Stimulated activated CD4-positive, alpha-beta T cell treated with anti-CD3 and anti-CD28 coated beads, Interleukin-15, amount 100 ng/mL, for 24 hours (primary cell): ENCODE data around the gene ATP1B2.
"Not testable (repeated sequence)": the region's sequence is repeated elsewhere in the genome, so short reads cannot be mapped to it uniquely, and the experiment has no call there.

Source experiments
- DNase-seq: peaks from one replicate; pipeline ENCODE4 v3.0.0-alpha.2; 2020

ATP1B2 gene

GRCh38 chr17:7636163-7636562 is 14.6 kb upstream of the ATP1B2 start:
- DNase-seq, result no peak

- DNase-seq, result no peak
These were observed 9.9 kb upstream of the ATP1B2 start for GRCh38 chr17:7640783-7641182.

DNA sequence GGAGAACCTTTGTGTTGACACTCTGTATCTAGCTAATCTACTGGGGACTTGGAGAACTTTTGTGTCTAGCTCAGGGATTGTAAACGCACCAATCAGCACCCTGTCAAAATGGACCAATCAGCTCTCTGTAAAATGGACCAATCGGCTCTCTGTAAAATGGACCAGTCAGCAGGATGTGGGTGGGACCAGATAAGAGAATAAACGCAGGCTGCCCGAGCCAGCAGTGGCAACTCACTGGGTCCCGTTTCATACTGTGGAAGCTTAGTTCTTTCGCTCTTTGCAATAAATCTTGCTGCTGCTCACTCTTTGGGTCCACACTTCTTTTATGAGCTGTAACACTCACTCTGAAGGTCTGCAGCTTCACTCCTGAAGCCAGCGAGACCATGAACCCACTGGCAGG is 9.1 kb upstream of the ATP1B2 start:
- DNase-seq, result not testable (repeated sequence)

DNA sequence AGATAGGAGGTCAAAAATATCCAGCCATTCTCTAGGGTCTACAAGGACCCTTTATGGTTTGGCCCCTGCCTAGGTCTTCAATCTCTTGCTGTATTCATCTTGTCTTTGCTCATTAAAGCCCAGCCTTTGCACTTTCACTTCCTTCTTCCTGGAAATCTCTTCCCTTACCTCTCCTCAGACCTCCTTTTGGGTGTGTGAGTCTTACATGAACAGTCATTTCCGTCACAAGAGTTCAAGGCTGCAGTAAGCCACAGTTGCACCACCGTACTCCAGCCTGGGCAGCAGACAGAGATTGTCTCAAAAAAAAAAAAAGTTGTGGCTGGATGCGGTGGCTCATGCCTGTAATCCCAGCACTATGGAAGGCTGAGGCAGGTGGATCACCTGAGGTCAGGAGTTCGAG is 6.0 kb upstream of the ATP1B2 start:
- no peak for DNase-seq

DNA sequence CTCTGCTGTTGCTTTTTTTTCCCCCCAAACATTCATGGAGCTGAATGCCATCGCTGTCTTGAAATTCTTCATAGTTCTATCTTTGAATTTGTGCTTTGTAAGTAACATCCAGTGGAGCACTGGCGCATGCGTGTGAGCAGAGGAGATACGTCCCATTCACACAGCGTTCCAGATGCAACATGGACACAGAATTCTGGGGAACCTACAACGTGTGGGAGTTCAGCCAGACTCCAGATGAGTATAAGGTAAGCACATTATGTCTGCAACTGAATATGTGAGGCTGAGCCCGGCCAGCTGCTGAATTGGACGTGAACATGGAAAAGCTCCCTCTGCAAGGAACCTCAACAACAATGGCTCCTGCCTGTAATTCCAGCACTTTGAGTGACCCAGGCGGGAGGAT is 4.3 kb upstream of the ATP1B2 start:
- no peak for DNase-seq

GRCh38 chr17:7647018-7647417 is 3.7 kb upstream of the ATP1B2 start:
- no peak for DNase-seq

DNA sequence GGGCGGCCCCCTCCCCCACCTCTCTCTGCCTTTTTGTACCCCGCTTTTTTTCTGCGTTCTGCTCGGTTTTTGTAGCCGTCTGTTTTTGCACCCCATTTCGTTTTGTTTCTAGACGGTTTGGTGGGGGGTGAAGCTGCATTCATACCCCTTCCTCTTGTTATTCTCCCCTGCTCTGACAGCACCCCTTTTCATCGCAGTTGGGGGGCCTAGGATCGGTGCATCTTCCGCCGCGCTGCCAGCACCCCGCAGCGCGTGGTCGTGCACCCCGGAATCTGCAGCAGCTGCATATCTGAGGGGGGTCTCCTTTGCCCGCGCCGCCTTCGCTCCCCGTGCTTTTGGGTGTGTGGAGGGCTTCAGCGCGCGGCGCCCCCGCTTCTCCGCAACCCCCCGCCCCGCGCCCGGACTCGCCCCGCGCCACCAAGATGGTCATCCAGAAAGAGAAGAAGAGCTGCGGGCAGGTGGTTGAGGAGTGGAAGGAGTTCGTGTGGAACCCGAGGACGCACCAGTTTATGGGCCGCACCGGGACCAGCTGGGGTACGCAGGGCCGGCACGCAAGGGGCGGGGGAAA is 455 bp downstream of the ATP1B2 start:
- no peak for DNase-seq

GRCh38 chr17:7651665-7652387 is 1.1 kb downstream of the ATP1B2 start:
- DNase-seq, result no peak

DNA sequence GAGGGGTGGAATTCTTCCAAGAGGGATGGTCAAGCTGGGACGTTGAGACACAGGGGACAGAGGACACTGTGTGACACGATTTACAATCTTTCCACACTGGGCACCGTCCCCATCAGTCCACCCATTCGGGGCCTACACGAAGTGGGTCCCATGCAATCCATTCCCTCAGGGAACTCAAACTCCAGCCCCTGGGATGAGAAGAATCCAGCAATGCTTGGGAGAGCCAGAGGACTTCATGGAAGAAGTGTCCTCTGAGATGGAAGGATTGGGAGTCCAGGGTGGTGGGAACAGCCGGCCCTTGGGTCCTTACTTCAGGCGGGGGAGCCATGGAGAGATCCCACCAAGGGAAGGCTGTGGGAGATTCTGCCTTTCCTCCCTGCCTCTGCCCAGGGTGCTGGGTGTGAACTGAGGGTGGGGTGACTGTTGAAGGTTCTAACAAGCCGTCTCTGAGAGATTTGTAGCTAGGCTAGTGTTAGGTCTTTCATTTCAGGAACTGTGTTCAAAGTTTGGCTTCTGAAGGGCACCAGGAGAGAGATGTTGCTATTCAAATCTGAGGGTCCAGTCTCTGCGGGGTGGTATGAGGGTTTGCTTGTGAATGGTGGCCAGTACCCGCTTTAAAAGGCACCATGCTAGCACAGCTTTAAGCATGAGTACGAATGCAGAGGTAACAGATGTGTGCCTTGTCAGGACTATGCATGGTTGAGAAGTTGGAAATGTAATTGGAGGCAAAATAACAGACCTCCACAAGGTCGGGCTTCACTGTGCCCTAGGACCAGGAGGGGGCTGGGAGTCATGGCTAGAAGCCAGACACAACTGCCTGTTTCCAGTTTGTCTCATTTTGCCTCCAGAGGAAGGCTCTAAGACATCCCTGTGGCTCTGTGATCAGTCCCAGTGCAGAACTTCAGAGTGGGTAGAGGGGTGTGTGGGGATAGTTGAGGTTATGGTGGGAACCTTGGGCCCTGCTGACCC is 1.9 kb downstream of the ATP1B2 start:
- no peak for DNase-seq

GRCh38 chr17:7654832-7655540 is 4.3 kb downstream of the ATP1B2 start:
- no peak for DNase-seq

DNA sequence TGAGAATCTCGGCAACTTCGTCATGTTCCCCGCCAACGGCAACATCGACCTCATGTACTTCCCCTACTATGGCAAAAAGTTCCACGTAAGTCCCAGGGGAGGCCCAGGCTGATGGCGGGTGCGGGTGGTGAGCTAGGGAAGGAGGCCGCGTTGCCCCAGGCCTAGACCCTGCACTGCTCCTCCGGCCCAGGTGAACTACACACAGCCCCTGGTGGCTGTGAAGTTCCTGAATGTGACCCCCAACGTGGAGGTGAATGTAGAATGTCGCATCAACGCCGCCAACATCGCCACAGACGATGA is 4.8 kb downstream of the ATP1B2 start:
- DNase-seq, result no peak

DNA sequence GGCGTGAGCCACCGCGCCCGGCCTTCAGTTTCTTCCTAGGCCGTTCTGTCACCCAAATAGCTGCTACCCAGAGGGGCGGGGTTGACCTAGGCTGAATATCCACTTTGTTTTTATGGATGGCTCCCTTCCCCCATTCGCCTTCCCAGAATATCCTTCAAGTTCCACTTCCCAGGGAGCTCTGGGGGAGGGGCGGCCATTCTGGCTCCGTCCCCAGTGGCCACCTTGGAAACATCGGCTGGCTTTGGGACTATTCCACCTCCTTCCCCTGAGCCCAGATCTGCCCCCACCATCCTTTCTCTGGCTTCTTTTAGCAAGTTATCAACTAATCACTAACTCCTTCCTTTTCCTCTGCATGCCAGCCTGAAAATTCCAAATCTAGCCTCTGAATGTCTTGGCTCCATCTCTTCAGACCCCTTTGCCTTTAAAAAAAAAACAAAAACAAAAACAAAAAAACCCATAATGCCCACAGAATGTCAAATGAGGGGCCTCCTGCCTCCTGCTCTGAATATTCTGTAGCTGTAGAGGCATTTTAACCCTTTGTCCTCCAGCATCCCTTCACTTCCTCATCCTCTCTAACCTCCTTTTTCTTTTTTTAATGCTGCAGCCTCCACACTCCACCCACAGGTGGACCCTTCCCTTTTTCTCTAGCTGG is 6.4 kb downstream of the ATP1B2 start:
- DNase-seq, result no peak

DNA sequence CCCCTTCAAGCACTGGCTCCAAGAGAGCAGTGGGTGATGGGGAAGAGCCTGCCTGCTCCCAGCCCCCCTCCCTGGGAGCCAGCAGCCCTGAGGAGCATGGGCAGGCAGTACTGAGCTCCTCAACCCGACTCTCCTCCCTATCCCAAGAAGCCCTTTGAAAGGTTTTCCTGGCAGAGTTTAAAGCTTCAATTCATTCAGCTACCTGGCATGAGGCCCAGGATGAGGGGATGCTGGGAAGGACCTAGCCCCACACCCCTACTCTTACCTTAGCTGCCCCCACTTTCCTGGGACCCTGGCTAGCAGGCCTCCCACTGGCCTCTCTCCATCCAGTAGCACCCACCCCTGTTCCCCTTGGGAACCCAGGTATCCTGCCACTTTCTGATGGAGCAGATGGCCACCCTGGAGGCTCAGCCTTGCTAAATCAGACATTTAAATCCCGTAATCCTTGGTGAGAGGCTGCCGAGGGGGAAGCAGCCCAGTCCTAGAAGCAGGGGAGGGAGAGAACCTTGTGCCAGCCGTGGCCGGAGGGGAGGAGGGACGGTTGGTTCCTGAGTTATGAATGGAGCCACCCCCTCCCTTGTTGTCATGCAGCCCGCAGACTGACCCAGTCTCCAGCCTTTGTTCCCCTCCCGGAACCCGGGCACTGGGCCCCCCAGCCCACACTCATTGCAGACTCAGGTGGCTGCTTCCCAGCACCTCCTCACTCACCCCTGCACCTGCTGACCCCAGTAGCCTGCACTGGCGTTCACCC is 17.1 kb downstream of the ATP1B2 start:
- DNase-seq, result no peak

DNA sequence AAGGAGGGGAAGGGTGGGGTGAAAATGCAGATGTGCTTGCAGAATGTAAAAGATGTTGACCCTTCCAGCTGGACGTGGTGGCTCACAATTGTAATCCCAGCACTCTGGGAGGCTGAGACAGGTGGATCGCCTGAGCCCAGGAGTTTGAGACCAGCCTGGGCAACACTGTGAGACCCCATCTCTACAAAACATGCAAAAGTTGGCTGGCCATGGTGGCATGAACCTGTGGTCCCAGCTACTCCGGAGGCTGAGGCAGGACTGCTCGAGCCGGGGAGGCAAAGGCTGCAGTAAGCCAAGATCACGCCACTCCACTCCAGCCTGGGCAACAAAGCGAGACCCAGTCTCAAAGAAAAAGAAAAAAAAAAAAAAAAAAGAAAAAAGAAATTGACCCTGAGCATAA is 17.8 kb downstream of the ATP1B2 start:
- no peak for DNase-seq

- DNase-seq, result peak; percentile 67
These were observed 22.5 kb downstream of the ATP1B2 start for GRCh38 chr17:7673239-7673638.

GRCh38 chr17:7674934-7675333 is 24.2 kb downstream of the ATP1B2 start:
- DNase-seq, result no peak

GRCh38 chr17:7676533-7676932 is 25.8 kb downstream of the ATP1B2 start:
- no peak for DNase-seq

GRCh38 chr17:7677388-7678067 is 26.8 kb downstream of the ATP1B2 start:
- no peak for DNase-seq

DNA sequence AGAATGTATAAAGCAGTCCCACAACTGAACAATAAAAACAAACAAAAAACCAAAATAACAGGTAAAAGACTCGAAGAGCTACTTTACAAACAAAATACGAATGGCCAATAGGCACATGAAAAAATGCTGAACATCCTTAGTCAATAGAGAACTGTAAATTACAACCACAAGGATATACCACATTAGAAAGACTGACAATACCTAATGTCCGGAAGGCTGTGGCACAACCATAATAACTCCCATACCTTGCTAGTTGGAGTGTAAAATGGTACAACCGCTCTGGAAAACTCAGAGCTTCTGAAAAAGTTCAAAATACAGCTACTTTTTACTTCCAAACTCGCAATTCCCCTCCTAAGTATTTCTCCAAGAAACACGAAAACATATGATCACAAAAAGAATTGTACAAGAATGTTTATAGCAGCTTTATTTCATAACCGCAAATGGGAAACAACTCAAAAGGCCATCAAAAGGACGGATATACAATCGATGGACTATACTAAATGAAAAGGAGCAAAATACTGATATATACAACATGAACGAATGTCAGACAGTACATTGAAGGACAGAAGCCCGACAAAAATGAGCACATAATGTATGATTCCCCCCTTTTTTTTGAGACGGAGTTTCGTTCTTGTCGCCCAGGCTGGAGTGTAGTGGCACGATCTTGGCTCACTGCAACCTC is 34.3 kb downstream of the ATP1B2 start:
- DNase-seq, result no peak

DNA sequence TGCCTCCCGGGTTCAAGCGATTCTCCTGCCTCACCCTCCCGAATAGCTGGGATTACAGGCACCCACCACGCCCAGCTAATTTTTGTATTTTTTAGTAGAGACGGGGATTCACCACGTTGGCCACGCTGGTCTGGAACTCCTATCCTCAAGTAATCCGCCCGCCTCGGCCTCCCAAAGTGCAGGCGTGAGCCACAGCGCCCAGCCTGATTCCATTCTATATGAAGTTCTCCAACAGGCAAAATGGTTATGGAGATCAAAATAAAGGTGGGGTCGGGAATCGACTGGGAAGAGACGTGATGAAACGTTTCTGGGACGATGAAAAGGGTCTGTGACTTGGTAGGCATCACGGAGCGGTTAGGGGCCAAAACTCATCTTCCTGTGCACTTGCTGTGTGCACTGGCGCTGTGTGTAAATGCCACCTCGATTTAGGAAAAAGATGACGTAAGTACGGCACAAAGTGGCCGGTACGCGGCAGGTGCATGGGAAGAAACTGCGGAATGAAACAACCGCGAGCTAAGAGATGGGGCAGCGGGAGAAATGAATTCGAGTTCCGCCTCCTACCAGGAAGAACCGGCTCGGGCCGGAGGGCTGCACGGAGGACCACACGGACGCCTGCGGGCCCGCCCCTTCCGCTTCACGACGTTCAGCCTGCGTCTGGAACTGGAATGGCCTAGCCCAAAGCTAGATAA is 35.0 kb downstream of the ATP1B2 start:
- peak; percentile 92 for DNase-seq
